Measurements from ENCODE around the gene HK1.

DNA sequence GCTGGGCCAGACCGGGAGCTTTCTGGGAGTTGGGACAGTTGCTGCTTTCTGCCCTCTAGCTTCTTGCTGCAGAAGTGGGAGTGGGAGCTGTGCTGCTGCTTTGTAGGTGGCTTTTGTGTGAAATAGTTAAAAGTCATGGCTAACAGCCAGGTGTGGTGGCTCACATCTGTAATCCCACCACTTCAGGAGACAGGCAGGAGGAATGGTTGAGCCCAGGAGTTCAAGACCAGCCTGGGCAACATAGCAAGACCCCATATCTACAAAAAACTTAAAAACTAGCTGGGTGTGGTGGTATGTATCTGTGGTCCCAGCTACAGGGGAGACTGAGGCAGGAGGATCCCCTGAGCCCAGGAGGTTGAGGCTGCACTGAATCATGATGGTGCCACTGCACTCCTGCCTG lies 124.8 kb downstream of the HK1 start:
- TF ChIP-seq, protein P1, sequence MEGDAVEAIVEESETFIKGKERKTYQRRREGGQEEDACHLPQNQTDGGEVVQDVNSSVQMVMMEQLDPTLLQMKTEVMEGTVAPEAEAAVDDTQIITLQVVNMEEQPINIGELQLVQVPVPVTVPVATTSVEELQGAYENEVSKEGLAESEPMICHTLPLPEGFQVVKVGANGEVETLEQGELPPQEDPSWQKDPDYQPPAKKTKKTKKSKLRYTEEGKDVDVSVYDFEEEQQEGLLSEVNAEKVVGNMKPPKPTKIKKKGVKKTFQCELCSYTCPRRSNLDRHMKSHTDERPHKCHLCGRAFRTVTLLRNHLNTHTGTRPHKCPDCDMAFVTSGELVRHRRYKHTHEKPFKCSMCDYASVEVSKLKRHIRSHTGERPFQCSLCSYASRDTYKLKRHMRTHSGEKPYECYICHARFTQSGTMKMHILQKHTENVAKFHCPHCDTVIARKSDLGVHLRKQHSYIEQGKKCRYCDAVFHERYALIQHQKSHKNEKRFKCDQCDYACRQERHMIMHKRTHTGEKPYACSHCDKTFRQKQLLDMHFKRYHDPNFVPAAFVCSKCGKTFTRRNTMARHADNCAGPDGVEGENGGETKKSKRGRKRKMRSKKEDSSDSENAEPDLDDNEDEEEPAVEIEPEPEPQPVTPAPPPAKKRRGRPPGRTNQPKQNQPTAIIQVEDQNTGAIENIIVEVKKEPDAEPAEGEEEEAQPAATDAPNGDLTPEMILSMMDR (IDR thresholded peaks at IDR 0.05), result no peak
- TF ChIP-seq POLR2A (IDR thresholded peaks at IDR 0.05) (no peak), EP300 (IDR thresholded peaks at IDR 0.05) (no peak)

All from tibial nerve (tissue), 4 donors.